ENCODE results near the gene FAM171A1.

Gene FAM171A1

DNA sequence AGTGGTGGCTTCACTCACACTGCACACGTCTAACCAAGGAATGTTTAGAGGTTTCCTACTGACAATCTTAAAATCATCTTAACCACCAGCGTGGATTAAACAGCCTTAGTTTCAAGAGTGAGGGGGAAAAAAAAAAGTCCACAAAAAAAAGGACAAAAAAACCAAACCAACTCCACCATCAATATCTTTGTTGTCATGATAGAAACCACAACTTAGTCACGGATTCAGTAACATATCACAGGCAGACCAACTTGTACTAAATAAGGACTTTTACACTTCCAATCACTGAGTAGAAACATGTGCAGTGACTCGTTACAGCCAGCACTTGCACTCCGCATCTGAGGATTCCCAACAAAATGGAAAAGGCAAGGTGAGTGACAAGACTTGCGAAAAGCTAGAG, 46.5 kb downstream of the FAM171A1 start:
- no peak for FAIRE-seq
- DNase-seq (ENCODE audit: insufficient read length, low spot score), result no peak
- TF ChIP-seq POLR2A (IDR thresholded peaks at IDR 0.05; ENCODE audit: low read depth, low read length), result no peak
- no peak for TF ChIP-seq PAX5 (IDR thresholded peaks at IDR 0.05; ENCODE audit: insufficient read depth, low read length, severe bottlenecking)
- TF ChIP-seq SPI1 (IDR thresholded peaks at IDR 0.05; ENCODE audit: low read depth, low read length), result no peak
- no peak for TF ChIP-seq POU2F2 (IDR thresholded peaks at IDR 0.05; ENCODE audit: low read depth, low read length)
- TF ChIP-seq TAF1 (IDR thresholded peaks at IDR 0.05; ENCODE audit: low read depth, low read length), result no peak
- TF ChIP-seq POLR2AphosphoS5 (IDR thresholded peaks at IDR 0.05; ENCODE audit: low read depth, low read length), result no peak

DNA sequence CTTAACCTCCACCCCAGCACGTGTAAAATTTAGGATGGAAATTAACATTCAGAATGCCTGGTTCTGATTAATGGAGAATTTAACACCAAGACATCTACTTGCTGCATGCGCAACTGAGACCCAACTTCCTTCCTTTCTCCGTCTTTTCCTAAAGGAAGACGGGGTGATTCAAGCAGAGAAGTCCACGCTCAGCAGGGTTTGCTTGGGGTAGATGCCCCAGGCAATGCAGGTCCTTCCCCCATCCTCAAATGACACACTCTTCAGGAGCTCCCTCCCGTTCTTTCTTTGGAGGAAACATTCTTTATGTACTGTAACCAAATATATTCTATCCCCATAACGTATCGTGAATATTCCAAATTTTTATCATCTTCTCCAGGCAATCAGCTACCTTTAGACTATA, 47.0 kb downstream of the FAM171A1 start:
- DNase-seq (ENCODE audit: insufficient read length, low spot score) (no peak), FAIRE-seq (no peak)
- TF ChIP-seq SPI1 (IDR thresholded peaks at IDR 0.05; ENCODE audit: low read depth, low read length), result no peak
- no peak for TF ChIP-seq POU2F2 (IDR thresholded peaks at IDR 0.05; ENCODE audit: low read depth, low read length)
- no peak for TF ChIP-seq PAX5 (IDR thresholded peaks at IDR 0.05; ENCODE audit: insufficient read depth, low read length, severe bottlenecking)
- TF ChIP-seq POLR2A (IDR thresholded peaks at IDR 0.05; ENCODE audit: low read depth, low read length), result no peak
- no peak for TF ChIP-seq POLR2AphosphoS5 (IDR thresholded peaks at IDR 0.05; ENCODE audit: low read depth, low read length)
- TF ChIP-seq TAF1 (IDR thresholded peaks at IDR 0.05; ENCODE audit: low read depth, low read length), result no peak

DNA sequence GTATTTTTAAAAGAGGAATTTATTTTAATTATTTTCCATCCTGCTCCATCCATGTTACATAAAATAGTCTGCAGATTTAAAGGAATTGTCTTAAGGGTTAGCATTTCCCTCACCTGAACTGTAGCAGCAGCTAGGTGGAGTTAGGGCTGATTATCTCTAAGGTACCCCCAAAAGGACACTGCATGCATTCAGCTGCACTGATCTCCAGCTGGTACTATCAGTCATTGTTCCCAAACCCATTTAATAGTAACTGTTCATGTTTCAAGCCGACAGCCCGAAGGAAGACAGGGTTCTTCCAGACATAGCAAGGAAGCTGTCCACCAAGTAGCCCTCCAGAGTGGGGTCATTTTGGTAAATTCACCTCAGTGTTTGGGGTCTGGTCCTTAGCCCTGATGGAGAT, 48.7 kb downstream of the FAM171A1 start:
- no peak for TF ChIP-seq TAF1 (IDR thresholded peaks at IDR 0.05; ENCODE audit: low read depth, low read length)
- no peak for TF ChIP-seq POLR2AphosphoS5 (IDR thresholded peaks at IDR 0.05; ENCODE audit: low read depth, low read length)
- no peak for TF ChIP-seq POLR2A (IDR thresholded peaks at IDR 0.05; ENCODE audit: low read depth, low read length)
- TF ChIP-seq SPI1 (IDR thresholded peaks at IDR 0.05; ENCODE audit: low read depth, low read length), result no peak
- TF ChIP-seq POU2F2 (IDR thresholded peaks at IDR 0.05; ENCODE audit: low read depth, low read length), result no peak
- FAIRE-seq, result no peak
- DNase-seq (ENCODE audit: insufficient read length, low spot score), result no peak

DNA sequence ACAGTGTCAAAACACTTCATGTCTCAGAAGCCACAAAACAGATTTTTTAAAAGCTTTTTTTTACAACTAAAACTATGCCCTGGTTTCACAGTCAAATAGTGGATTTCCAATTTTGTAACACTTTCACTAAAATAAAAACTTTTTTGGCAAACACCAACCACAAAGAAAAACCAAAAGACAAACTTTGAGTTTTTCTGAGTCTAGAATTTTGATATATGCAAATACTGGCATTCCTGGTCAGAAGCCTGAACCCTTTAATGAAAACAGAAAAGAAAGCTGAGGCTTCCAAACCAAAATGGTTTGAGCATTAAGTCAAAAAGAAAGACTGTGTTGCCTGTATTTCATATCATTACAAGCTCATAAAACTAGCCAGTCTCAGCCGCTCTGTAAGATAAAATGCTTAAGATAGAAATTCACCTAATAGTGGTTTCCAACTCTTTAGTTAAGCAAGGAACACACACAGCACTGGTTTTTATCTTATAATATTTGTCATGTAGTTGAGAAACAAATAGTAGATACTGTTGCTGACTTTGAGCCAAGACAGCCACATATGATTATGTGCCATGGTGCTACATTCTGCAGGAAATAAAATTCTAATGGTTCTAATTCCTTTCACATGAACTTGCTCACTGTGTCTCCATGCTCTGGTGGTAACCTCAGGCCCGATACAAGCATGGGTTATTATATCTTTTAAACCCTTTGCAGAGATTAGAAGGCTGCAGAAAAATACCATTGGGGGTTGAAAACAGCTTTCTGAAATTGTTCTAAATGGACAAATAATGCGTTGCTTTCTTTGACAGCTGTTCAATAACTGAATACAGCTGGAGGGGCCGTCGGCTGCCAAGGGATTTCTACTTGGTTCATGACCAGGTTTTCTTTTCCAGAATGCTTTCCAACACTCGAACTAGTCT, 49.4 kb downstream of the FAM171A1 start:
- FAIRE-seq, result no peak
- no peak for DNase-seq (ENCODE audit: insufficient read length, low spot score)
- TF ChIP-seq SPI1 (IDR thresholded peaks at IDR 0.05; ENCODE audit: low read depth, low read length), result no peak
- no peak for TF ChIP-seq POU2F2 (IDR thresholded peaks at IDR 0.05; ENCODE audit: low read depth, low read length)
- TF ChIP-seq TAF1 (IDR thresholded peaks at IDR 0.05; ENCODE audit: low read depth, low read length), result no peak
- TF ChIP-seq POLR2A (IDR thresholded peaks at IDR 0.05; ENCODE audit: low read depth, low read length), result no peak
- no peak for TF ChIP-seq PAX5 (IDR thresholded peaks at IDR 0.05; ENCODE audit: insufficient read depth, low read length, severe bottlenecking)
- TF ChIP-seq POLR2AphosphoS5 (IDR thresholded peaks at IDR 0.05; ENCODE audit: low read depth, low read length), result no peak

- FAIRE-seq, result no peak
- DNase-seq (ENCODE audit: insufficient read length, low spot score), result no peak
- TF ChIP-seq PAX5 (IDR thresholded peaks at IDR 0.05; ENCODE audit: insufficient read depth, low read length, severe bottlenecking), result no peak
- TF ChIP-seq POU2F2 (IDR thresholded peaks at IDR 0.05; ENCODE audit: low read depth, low read length), result no peak
- no peak for TF ChIP-seq POLR2AphosphoS5 (IDR thresholded peaks at IDR 0.05; ENCODE audit: low read depth, low read length)
- no peak for TF ChIP-seq SPI1 (IDR thresholded peaks at IDR 0.05; ENCODE audit: low read depth, low read length)
- no peak for TF ChIP-seq POLR2A (IDR thresholded peaks at IDR 0.05; ENCODE audit: low read depth, low read length)
- TF ChIP-seq TAF1 (IDR thresholded peaks at IDR 0.05; ENCODE audit: low read depth, low read length), result no peak
Observed at GRCh38 chr10:15320522-15321203, 50.4 kb downstream of the FAM171A1 start.

DNA sequence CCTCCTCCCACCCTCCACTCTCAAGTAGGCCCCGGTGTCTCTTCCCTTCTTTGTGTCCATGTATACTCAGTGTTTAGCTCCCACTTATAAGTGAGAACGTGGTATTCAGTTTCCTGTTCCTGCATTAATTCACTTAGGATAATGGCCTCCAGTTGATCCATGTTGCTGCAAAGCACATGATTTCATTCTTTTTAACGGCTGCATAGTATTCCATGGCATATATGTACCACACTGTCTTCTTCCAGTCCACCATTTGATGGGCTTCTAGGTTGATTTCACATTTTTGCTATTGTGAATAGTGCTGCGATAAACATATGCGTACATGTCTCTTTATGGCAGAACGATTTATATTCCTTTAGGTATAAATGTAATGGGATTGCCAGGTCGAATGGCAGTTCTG, 51.0 kb downstream of the FAM171A1 start:
- TF ChIP-seq POLR2A (IDR thresholded peaks at IDR 0.05; ENCODE audit: low read depth, low read length) (no peak), TAF1 (IDR thresholded peaks at IDR 0.05; ENCODE audit: low read depth, low read length) (no peak)
- FAIRE-seq, result no peak
- DNase-seq (ENCODE audit: insufficient read length, low spot score), result no peak

DNA sequence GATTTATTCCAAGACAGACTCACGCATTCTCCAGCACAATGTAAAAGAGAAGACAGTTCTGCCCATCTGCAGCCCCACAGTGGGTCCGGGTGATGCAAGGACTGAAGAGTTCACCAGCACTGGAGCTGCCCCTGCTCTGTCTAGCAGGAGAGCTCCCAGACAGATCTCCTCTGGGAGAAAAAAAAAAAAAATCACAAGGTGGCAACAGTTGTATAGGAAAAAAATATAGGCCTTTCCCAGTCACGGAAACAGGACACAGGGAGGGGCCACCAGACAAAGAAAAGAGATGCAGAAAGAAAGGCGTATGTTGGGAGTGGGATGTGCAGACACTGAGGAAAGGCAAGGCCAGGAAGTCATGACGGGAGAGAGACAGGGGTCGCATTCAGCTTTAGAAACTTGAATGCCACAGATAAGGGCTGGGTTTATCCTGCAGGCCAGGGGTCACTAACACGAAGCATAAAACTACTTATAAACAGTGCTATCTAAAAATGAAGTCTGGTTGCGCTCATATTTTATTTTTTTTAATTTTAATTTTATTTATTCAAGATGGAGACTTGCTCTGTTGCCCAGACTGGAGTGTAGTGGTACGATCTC, 54.1 kb downstream of the FAM171A1 start:
- TF ChIP-seq POLR2AphosphoS5 (IDR thresholded peaks at IDR 0.05; ENCODE audit: low read depth, low read length) (no peak), POU2F2 (IDR thresholded peaks at IDR 0.05; ENCODE audit: low read depth, low read length) (no peak), SPI1 (IDR thresholded peaks at IDR 0.05; ENCODE audit: low read depth, low read length) (no peak), POLR2A (IDR thresholded peaks at IDR 0.05; ENCODE audit: low read depth, low read length) (no peak), PAX5 (IDR thresholded peaks at IDR 0.05; ENCODE audit: insufficient read depth, low read length, severe bottlenecking) (no peak), TAF1 (IDR thresholded peaks at IDR 0.05; ENCODE audit: low read depth, low read length) (no peak)
- DNase-seq (ENCODE audit: insufficient read length, low spot score) (no peak), FAIRE-seq (no peak)

DNA sequence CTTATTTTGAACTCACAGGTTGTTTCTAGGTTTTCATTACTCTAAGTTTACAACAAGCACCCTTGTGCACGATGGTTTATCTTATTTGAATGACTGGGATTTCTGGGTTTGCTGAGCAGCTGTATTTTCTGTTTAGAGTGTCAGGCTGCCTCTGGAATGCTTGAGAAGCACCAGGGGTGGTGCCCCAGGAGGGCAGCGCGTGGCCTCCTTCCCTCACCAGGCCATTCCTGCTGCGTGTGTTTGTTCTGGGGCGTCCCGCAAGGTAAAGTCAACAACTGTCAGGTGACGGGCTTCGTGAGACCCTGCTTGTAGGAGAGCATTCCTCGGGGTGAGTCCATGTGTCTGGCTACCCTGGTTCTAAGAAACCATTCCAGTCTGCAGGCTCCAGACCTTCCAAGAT, 54.9 kb downstream of the FAM171A1 start:
- TF ChIP-seq SPI1 (IDR thresholded peaks at IDR 0.05; ENCODE audit: low read depth, low read length) (no peak), PAX5 (IDR thresholded peaks at IDR 0.05; ENCODE audit: insufficient read depth, low read length, severe bottlenecking) (no peak), POLR2A (IDR thresholded peaks at IDR 0.05; ENCODE audit: low read depth, low read length) (no peak), TAF1 (IDR thresholded peaks at IDR 0.05; ENCODE audit: low read depth, low read length) (no peak), POLR2AphosphoS5 (IDR thresholded peaks at IDR 0.05; ENCODE audit: low read depth, low read length) (no peak), POU2F2 (IDR thresholded peaks at IDR 0.05; ENCODE audit: low read depth, low read length) (no peak)
- FAIRE-seq, result no peak
- DNase-seq (ENCODE audit: insufficient read length, low spot score), result no peak

- TF ChIP-seq POLR2A (IDR thresholded peaks at IDR 0.05; ENCODE audit: low read depth, low read length), result no peak
- DNase-seq (ENCODE audit: insufficient read length, low spot score) (no peak), FAIRE-seq (no peak)
Observed at GRCh38 chr10:15315286-15315685, 55.8 kb downstream of the FAM171A1 start.

Data from GM12891 (cell line).